Loucy (cell line): ENCODE data around the gene TAS1R1.

ENCODE experiments used
- CTCF ChIP-seq: fragments of 200-600 bp; sonication (generic); conservative IDR thresholded peaks from 2 replicates; pipeline ENCODE4 v1.5.1; 2014; ENCODE audit warnings: mild to moderate bottlenecking, antibody characterized with exemption, low read length
- EZH2phosphoT487 ChIP-seq: fragments of 200-600 bp; IDR thresholded peaks from 2 replicates; pipeline ENCODE4 v1.6.1; 2018; ENCODE audit warnings: antibody characterized with exemption, mild to moderate bottlenecking, moderate library complexity, borderline replicate concordance

- TF ChIP-seq CTCF (no peak), EZH2phosphoT487 (no peak)
Measured at GRCh38 chr1:6505367-6506209, 49.5 kb upstream of the TAS1R1 start.
